Measurements from ENCODE around the gene HRH2. TPM values are rescaled to one million over a fixed set of nuclear protein-coding genes. Genes with fewer than 3 reads are reported as not detected.

Gene HRH2
- total RNA-seq, 1 donor from 2014 or later = 1.4 TPM

DNA sequence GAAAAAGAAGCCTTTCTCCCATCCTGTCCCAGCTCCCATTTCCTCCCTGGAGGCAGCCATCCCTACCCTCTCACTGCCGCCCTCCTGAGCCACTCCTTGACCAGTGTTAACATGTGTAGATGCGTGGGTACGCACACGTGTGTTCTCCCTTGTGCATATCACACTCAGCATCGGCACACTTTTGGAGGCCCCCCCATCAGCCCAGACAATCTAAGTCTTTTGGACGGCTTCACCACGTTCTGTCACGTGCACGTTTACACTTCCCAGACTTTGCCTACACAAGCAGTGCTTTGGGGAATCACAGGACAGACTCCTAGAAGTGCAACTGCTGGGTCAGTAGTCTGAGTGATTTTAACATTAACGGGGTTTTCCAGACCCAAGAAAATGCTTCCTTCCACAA, 18.0 kb downstream of the HRH2 start:
- no peak for DNase-seq (ENCODE audit: low spot score)

GRCh38 chr5:175677571-175677970, 19.7 kb downstream of the HRH2 start:
- no peak for DNase-seq (ENCODE audit: low spot score)

DNA sequence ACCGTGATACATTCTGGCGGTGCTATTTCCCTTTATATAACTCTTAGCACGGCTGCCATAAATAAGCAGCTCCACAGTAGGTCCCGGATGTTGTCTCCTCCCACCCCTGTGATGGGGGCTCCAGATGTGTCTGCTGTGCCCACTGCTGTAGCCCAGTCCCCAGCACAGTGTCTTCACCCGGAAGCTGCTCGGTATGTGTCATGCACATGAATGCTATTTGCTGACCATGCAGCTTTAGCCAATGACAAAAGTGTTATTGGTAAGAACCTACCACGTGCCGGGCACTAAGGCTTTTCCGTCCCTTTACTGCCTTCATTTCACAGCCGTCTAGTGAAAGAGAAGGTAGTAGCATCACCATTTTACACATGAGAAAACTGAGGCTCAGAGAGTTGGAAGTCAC, 20.2 kb downstream of the HRH2 start:
- no peak for DNase-seq (ENCODE audit: low spot score)

DNA sequence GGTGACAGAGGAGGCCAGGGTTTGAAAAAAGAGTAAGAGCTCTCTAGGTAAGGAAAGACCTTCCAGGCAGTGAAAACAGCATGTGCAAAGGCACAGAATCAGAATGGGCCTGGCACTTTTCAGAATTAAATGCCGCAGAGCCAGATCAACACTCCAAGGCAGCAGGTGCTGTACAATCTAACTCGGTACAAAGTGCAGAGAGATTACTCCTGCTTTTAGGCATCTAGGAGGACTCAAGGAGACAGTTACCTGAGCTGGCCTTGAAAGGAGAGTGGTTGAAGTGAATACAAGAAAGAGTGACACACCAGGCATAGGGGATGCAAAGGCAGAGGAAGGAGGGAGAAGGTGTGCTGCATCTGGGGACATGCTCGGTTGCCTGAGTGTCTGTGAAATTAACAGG, 21.5 kb downstream of the HRH2 start:
- no peak for DNase-seq (ENCODE audit: low spot score)

DNA sequence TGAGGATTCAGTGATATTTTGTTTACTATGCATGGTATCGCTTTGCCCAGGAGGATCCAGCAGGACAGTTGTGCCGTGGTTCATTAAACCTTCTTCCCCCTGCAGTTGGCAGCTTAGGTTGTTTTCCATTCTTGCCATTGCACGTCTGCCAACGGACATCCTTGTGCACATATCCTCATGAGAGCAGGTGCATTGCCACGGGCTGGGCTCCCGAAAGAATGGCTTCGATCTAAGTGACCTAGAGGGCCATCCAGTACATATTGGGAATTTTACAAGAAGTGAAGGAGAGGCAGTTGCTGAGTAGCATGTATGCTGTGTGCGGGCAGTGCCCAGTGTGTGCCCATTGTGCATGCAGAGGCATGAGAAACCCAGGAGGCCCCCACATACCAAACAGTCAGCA, 22.1 kb downstream of the HRH2 start:
- DNase-seq (ENCODE audit: low spot score) = no peak

GRCh38 chr5:175680463-175680862, 22.6 kb downstream of the HRH2 start:
- no peak for DNase-seq (ENCODE audit: low spot score)

GRCh38 chr5:175681045-175681967, 23.4 kb downstream of the HRH2 start:
- no peak for DNase-seq (ENCODE audit: low spot score)

DNA sequence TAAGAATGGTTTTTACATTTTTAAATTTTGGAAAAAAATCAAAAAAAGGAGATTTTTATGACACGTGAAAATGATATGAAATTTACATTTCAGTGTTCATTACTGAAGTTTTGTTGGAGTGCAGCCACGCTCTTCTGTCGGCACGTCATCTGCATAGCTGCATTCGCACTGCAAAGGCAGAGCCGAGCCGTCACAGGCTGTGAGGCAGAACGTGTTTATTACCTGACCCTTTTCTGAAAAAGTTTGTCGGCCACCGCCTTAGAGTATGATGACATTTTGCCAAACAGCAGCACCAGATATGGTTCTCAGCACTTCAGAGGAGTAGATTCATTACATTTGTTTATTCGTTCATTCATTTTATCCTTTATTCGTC, 24.1 kb downstream of the HRH2 start:
- no peak for DNase-seq (ENCODE audit: low spot score)

- DNase-seq (ENCODE audit: low spot score) = no peak
These were observed 24.8 kb downstream of the HRH2 start for GRCh38 chr5:175682664-175683063.

- DNase-seq (ENCODE audit: low spot score) = no peak
These were observed 25.4 kb downstream of the HRH2 start for GRCh38 chr5:175683231-175683630.

DNA sequence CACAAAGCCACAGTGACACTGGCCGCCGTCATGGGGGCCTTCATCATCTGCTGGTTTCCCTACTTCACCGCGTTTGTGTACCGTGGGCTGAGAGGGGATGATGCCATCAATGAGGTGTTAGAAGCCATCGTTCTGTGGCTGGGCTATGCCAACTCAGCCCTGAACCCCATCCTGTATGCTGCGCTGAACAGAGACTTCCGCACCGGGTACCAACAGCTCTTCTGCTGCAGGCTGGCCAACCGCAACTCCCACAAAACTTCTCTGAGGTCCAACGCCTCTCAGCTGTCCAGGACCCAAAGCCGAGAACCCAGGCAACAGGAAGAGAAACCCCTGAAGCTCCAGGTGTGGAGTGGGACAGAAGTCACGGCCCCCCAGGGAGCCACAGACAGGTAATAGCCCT, 26.1 kb downstream of the HRH2 start:
- no peak for DNase-seq (ENCODE audit: low spot score)

DNA sequence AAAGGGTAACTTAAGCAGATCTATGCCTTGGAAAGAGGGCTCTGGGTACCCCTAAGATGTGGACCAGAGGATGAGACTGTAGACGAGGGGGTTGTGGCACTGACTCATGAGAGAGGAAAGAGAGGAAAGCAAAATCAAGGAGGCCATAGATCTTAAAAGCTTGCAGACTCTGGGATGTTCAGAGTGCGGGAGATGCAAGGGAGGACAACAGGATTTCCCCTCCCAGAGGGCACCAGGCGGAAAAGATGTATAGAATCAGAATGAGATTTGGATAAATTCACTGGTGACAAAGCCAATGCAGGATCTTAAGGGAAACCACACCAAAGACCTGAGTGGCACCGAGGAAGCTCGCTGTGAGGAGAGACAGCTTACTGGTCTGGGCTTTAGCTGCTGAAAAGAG, 27.1 kb downstream of the HRH2 start:
- no peak for DNase-seq (ENCODE audit: low spot score)

DNA sequence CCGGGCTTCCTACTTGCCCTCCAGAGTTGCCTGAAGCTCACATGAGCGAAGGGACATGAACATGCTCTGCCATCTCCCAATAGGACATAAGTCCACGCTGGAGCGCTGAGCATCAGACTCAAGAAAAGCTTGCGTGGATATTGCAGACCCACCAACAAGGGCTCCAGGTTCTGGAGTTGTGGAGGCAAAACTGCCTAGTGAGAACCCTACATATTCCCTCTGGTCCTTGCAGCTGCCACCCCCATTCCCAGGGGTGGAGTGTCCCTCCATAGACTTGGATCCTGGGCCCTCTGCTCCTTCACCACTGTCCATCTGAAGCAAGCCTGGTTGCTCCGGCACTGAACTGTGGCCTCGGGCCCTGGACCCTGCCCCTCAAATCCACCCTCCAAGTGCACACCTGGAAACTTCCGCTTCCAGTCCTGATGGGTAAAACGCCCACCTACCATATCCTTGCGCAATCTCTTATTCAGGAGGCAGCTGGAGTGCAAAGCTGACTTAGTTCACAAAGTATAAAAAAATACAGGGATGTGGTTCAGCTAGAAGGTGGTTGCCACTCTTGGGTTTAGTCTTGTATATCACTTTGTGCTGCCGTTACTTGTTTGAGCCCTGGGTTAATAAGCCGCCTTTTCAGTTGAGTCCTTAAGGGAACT, 28.0 kb downstream of the HRH2 start:
- no peak for DNase-seq (ENCODE audit: low spot score)

DNA sequence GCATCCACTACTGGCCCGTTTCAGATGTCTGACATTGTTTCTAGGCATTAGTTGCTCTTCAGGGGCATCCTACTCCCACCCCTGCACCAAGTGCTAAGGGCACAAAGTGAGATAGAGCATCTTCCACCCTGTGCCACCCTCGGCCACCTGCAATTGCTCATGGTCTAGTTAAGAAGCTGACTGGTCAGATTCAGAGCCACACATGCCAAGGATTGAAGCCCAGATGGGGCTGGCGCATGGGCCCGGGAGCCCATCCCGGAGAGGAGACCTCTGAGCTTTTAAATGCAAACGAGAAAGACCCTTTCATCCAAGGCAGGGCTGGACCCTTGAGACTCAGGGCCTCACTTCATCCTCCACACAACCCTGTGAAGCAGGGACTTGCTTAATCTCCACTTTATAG, 28.5 kb downstream of the HRH2 start:
- DNase-seq (ENCODE audit: low spot score) = no peak

DNA sequence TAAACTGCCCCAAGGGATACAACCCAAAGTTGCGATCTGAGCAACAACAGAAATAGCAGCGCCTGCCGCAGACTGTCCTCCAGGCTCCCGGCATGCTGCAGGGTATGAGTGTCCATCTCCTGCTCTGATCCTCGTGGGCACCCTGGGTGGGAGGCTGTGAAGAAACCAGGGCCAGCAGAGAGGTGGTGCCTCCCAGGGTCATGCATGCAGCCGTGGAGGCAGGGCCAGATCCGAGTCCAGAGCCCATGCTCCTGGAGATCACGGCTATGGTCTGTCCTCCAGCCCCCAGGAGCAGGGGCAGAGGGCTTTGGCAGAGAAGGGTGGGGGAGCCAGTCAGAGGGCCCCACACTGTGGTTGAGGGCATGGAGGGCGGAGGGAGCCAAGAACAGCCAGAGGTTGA, 29.0 kb downstream of the HRH2 start:
- no peak for DNase-seq (ENCODE audit: low spot score)

DNA sequence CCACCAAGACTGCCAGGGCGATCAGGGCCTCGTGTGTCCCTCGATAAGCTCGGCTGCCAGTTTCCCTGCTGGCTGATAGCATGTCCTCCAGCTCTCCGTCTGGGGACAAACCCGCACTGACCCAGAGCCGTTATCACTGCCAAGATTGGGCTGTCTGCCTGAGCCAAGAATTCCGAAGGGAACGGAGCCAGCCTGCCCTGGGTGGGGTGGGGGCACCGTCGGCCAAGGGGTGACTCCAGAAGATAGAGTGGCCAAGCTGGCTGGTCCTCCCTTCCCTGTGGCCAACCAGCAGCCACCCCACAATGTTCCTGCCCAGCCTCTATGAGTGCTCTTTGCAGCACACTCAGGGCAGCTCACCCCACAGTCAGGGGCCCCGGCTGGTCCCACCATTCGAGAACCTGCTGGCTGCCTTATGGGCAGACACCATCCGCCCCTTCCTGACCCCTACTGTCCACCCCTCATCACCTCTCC, 29.4 kb downstream of the HRH2 start:
- DNase-seq (ENCODE audit: low spot score) = no peak

GRCh38 chr5:175688352-175689146, 30.7 kb downstream of the HRH2 start:
- no peak for DNase-seq (ENCODE audit: low spot score)

- DNase-seq (ENCODE audit: low spot score) = no peak
These were observed 31.5 kb downstream of the HRH2 start for GRCh38 chr5:175689147-175689991.

DNA sequence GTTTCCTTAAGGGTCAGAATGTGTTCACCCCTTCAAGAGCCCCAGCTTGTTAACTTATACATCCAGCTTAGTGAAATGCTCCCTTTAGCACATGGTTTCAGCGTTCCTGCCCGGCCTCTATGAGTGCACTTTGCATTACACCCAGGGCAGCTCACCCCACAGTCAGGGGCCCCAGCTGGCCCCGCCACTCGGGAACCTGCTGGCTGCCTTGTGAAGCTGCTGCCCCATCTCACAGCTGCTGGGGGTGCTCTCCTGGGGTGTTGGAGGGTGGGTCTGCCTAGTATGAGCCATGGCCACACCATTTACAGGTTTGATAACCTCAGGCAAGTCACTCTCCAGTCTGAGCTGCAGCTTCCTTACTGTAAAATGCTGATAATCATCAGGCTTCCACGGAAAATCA, 32.2 kb downstream of the HRH2 start:
- DNase-seq (ENCODE audit: low spot score) = no peak

- DNase-seq (ENCODE audit: low spot score) = no peak
These were observed 32.7 kb downstream of the HRH2 start for GRCh38 chr5:175690586-175690985.

- DNase-seq (ENCODE audit: low spot score) = no peak
These were observed 33.9 kb downstream of the HRH2 start for GRCh38 chr5:175691761-175692160.
